NCI-H460 (cell line): ENCODE data around the gene SMIM5. TPM values are rescaled to one million over a fixed set of nuclear protein-coding genes. Genes with fewer than 3 reads are reported as not detected.

Experiments
- DNase-seq: peaks from one replicate; pipeline ENCODE4 v3.0.0-alpha.2; 2016; ENCODE audit warnings: low read depth; ENCODE audit errors: extremely low read depth
- total RNA-seq: library from RNA; depleted of rRNA; stranded (reverse); fragments of >200 nt; shearing (Covaris generic); gene quantifications from 2 replicates; pipeline ENCODE4 v1.2.3, GENCODE V29; 2014

The SMIM5 gene
- total RNA-seq, 1 experiment from 2014 or later = 0.02 TPM

GRCh38 chr17:75622771-75623273 lies 10.4 kb upstream of the SMIM5 start:
- DNase-seq = no peak

- no peak for DNase-seq
Measured at GRCh38 chr17:75623386-75623785, 9.8 kb upstream of the SMIM5 start.

GRCh38 chr17:75624021-75624420 lies 9.2 kb upstream of the SMIM5 start:
- DNase-seq = no peak

GRCh38 chr17:75624714-75625345 lies 8.4 kb upstream of the SMIM5 start:
- no peak for DNase-seq

- DNase-seq = no peak
Measured at GRCh38 chr17:75625813-75626486, 7.3 kb upstream of the SMIM5 start.

- DNase-seq = no peak
Measured at GRCh38 chr17:75626496-75627038, 6.7 kb upstream of the SMIM5 start.

GRCh38 chr17:75627094-75627493 lies 6.1 kb upstream of the SMIM5 start:
- no peak for DNase-seq

- no peak for DNase-seq
Measured at GRCh38 chr17:75628425-75628824, 4.8 kb upstream of the SMIM5 start.

GRCh38 chr17:75629157-75629556 lies 4.1 kb upstream of the SMIM5 start:
- DNase-seq = no peak

GRCh38 chr17:75630071-75630917 lies 2.9 kb upstream of the SMIM5 start:
- DNase-seq = no peak

GRCh38 chr17:75631353-75631752 lies 1.9 kb upstream of the SMIM5 start:
- DNase-seq = no peak

- no peak for DNase-seq
Measured at GRCh38 chr17:75632428-75632827, 806 bp upstream of the SMIM5 start.

GRCh38 chr17:75633486-75634375 lies 497 bp downstream of the SMIM5 start:
- DNase-seq = peak; percentile 87

- DNase-seq = no peak
Measured at GRCh38 chr17:75634376-75634740, 1.1 kb downstream of the SMIM5 start.

- no peak for DNase-seq
Measured at GRCh38 chr17:75634754-75635609, 1.7 kb downstream of the SMIM5 start.

- DNase-seq = no peak
Measured at GRCh38 chr17:75635610-75636202, 2.5 kb downstream of the SMIM5 start.

- DNase-seq = no peak
Measured at GRCh38 chr17:75636381-75637142, 3.3 kb downstream of the SMIM5 start.

GRCh38 chr17:75637143-75637538 lies 3.9 kb downstream of the SMIM5 start:
- DNase-seq = no peak
